Measurements from ENCODE around the gene ZNF646. TPM values are rescaled to one million over a fixed set of nuclear protein-coding genes. Genes with fewer than 3 reads are reported as not detected.

The ZNF646 gene
- total RNA-seq, 2 experiments from 2014 or later: 22.0 to 24.4 TPM

DNA sequence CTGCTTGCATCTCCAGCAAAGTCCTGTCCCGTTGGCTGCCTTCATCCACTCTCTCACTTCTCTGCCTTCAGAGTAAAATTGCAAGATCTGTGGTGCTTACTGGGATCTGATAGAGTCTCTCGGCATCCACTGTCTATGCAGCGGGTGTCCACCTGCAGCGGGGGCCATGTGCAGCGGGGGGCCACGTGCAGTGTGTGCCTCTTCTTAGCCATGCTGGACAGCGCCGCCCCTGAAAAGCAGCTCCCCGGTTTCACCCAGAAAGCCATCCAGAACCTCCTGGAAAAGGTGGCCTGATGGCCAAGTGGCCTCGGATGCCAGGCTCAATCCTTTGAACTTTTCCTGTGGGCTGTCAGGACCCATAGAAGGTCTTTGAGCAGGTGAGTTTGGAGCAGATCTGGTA lies 31.4 kb upstream of the ZNF646 start:
- Mint-ChIP-seq H3K36me3 (ENCODE audit: low read depth) (peaks cover 5% of the 10 kb centered on the region), H3K9me3 (no peaks in the 10 kb centered on the region), H3K4me3 (no peak overlapping the region), H3K27ac (no peak overlapping the region), H3K4me1 (ENCODE audit: low read depth) (no peaks in the 10 kb centered on the region), H3K27me3 (no peaks in the 10 kb centered on the region)
- CTCF ChIA-PET: no interaction called here
- intact Hi-C loops (cut with micrococcal nuclease): no loop called here
- TF ChIP-seq, protein P1, sequence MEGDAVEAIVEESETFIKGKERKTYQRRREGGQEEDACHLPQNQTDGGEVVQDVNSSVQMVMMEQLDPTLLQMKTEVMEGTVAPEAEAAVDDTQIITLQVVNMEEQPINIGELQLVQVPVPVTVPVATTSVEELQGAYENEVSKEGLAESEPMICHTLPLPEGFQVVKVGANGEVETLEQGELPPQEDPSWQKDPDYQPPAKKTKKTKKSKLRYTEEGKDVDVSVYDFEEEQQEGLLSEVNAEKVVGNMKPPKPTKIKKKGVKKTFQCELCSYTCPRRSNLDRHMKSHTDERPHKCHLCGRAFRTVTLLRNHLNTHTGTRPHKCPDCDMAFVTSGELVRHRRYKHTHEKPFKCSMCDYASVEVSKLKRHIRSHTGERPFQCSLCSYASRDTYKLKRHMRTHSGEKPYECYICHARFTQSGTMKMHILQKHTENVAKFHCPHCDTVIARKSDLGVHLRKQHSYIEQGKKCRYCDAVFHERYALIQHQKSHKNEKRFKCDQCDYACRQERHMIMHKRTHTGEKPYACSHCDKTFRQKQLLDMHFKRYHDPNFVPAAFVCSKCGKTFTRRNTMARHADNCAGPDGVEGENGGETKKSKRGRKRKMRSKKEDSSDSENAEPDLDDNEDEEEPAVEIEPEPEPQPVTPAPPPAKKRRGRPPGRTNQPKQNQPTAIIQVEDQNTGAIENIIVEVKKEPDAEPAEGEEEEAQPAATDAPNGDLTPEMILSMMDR (IDR thresholded peaks at IDR 0.05): no peak
- DNase-seq (no peak), ATAC-seq (no peak)
- POLR2A ChIA-PET: interaction anchor here (0.5 kb wide), 1 partner anchor 15 kb away, joined by 3 read pairs; no protein-coding TSS in a partner anchor

DNA sequence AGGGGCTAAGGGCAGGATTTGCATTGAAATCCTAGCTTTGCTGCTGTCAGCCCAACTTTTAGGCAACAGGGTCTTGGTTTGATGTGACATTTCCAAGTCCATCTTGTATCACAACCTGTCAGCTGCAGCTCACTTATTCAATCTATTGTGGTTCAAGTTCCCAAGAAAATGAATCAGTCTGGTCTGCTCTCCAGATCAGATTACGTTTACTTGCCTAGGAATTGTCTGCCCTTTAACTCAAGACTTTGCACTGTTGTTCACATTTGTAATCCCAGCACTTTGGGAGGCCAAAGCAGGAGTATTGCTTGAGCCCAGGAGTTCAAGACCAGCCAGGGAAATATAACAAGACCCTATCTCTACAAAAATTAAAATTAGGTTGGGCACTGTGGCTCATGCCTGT lies 30.9 kb upstream of the ZNF646 start:
- no peak overlapping the region for H3K27ac Mint-ChIP-seq
- no peak overlapping the region for H3K4me3 Mint-ChIP-seq
- intact Hi-C loops (cut with micrococcal nuclease): no loop called here
- DNase-seq (no peak), ATAC-seq (no peak)
- POLR2A ChIA-PET: no interaction called here
- H3K36me3 Mint-ChIP-seq (ENCODE audit: low read depth): peaks cover 5% of the 10 kb centered on the region
- CTCF ChIA-PET: no interaction called here
- TF ChIP-seq, protein P1 (IDR thresholded peaks at IDR 0.05): no peak
- H3K27me3 Mint-ChIP-seq: no peaks in the 10 kb centered on the region
- no peaks in the 10 kb centered on the region for H3K9me3 Mint-ChIP-seq
- no peaks in the 10 kb centered on the region for H3K4me1 Mint-ChIP-seq (ENCODE audit: low read depth)

DNA sequence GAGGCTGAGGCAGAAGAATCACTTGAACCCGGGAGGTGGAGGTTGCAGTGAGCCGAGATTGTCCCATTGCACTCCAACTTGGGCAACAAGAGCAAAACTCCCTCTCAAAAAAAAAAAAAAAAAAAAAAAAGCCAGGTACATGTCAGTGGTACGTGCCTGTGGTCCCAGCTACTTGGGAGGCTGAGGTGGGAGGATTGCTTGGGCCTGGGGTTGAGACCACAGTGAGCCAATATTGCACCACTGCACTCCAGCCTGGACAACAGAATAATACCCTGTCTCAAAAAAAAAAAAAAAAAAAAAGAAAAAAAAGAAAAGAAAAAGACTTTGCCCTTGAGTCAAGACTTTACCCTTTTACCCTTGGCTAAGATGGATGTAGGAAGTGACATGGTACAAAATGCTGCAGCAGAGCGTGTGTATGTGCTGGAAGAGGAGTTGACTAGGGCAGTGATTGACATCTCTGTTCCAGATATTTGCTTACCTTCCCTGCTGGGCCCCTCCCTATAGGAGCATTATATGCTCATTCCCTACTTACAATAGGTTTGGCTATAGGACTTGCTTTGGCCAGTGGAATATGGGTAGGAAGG lies 30.2 kb upstream of the ZNF646 start:
- ChIA-PET POLR2A (interaction anchor here (1.0 kb wide), 1 partner anchor 25 kb away, joined by 3 read pairs; no protein-coding TSS in a partner anchor), CTCF (no interaction called here)
- no peaks in the 10 kb centered on the region for H3K9me3 Mint-ChIP-seq
- H3K27me3 Mint-ChIP-seq: no peaks in the 10 kb centered on the region
- TF ChIP-seq, protein P1 (IDR thresholded peaks at IDR 0.05): no peak
- H3K27ac Mint-ChIP-seq: no peak overlapping the region
- intact Hi-C loops (cut with micrococcal nuclease): no loop called here
- ATAC-seq (no peak), DNase-seq (no peak)
- H3K4me3 Mint-ChIP-seq: no peak overlapping the region
- peaks cover 5% of the 10 kb centered on the region for H3K36me3 Mint-ChIP-seq (ENCODE audit: low read depth)
- no peaks in the 10 kb centered on the region for H3K4me1 Mint-ChIP-seq (ENCODE audit: low read depth)

DNA sequence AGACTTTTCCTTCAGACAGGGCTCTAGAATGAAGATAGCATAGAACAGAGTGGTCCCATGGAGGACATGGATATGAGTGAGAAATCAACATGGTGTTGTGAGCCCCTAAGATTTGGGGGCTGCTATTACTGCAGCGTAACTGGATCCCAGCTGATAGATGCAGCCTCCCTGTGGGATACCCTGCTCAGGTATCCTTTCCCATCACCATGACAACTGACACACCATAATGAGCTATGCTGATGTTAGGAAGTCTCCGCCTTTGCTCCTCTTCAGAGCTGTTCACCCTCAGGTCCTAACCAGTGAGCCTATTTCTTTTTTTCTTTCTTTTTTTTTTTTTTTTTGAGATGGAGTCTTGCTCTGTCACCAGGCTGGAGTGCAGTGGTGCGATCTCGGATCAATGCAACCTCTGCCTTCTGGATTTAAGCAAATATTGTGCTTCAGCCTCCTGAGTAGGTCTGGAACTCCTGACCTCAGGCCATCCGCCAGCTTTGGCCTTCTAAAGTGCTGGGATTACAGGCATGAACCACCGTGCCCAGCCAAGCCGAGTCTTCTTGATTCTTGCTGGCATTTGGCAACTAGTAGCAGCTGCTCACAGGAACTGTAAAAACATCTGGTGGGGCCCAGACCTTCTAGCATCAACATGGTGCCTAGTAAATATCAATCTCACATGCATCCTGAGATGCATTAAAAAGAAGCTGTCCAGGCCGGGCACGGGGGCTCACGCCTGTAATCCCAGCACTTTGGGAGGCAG lies 23.8 kb upstream of the ZNF646 start:
- ChIA-PET POLR2A (interaction anchor here (0.6 to 1.0 kb wide), 2 partner anchors 18 to 67 kb away, joined by 3 to 4 read pairs; no protein-coding TSS in a partner anchor), CTCF (no interaction called here)
- intact Hi-C loops (cut with micrococcal nuclease): no loop called here
- no peaks in the 10 kb centered on the region for H3K36me3 Mint-ChIP-seq (ENCODE audit: low read depth)
- TF ChIP-seq, protein P1 (IDR thresholded peaks at IDR 0.05): no peak
- no peak overlapping the region for H3K27ac Mint-ChIP-seq
- no peaks in the 10 kb centered on the region for H3K27me3 Mint-ChIP-seq
- peaks cover 4% of the 10 kb centered on the region for H3K4me1 Mint-ChIP-seq (ENCODE audit: low read depth)
- H3K4me3 Mint-ChIP-seq: no peak overlapping the region
- no peak for DNase-seq
- no peak for ATAC-seq
- no peaks in the 10 kb centered on the region for H3K9me3 Mint-ChIP-seq

DNA sequence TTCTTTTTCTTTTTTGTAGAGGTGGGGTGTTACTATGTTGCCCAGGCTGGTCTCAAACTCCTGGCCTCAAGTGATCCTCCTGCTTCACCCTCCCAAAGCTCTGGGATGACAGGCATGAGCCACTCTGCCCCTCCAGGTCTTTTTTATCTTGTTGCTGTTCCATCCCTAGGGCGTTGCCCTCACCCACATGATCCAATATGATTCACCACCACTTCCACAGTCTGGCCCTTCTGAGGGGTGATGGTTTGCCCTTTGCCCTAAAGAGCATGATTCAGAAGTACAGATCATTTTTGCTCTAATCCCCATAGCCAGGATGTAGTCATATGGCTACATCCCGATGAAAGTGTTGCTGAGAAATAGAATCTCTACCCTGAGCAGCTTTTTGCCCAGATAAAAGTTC lies 22.1 kb upstream of the ZNF646 start:
- Mint-ChIP-seq H3K36me3 (ENCODE audit: low read depth) (no peaks in the 10 kb centered on the region), H3K27me3 (no peaks in the 10 kb centered on the region), H3K4me1 (ENCODE audit: low read depth) (peaks cover 4% of the 10 kb centered on the region), H3K9me3 (no peaks in the 10 kb centered on the region), H3K4me3 (no peak overlapping the region), H3K27ac (no peak overlapping the region)
- TF ChIP-seq, protein P1 (IDR thresholded peaks at IDR 0.05): no peak
- ATAC-seq (peak; percentile 89), DNase-seq (peak; percentile 33)
- ChIA-PET CTCF (no interaction called here), POLR2A (interaction anchor here (1.2 kb wide), 1 partner anchor 86 kb away, joined by 3 read pairs; no protein-coding TSS in a partner anchor)
- intact Hi-C loops (cut with micrococcal nuclease): no loop called here

Data from activated CD8-positive, alpha-beta T cell treated with anti-CD3 and anti-CD28 coated beads for 36 hours (primary cell).